H9 (cell line): ENCODE measurements around the gene ARPC5. TPM values are rescaled to one million over a fixed set of nuclear protein-coding genes. Genes with fewer than 3 reads are reported as not detected.

Source experiments
- DNase-seq: peaks from one replicate; pipeline ENCODE4 v3.0.0-alpha.2; 2017
- H2AFZ ChIP-seq: one replicate; pipeline ENCODE4 v1.6.1; 2013; ENCODE audit warnings: mild to moderate bottlenecking, low read length, control low read depth, moderate library complexity
- H2AK5ac ChIP-seq: 2 replicates; pipeline ENCODE4 v1.6.1; 2013; ENCODE audit warnings: low read length, control low read depth, mixed read lengths; ENCODE audit not compliant: insufficient read length
- H2BK120ac ChIP-seq: one replicate; pipeline ENCODE4 v1.6.1; 2013; ENCODE audit warnings: low read depth, mild to moderate bottlenecking, low read length, control low read depth, inconsistent platforms; ENCODE audit not compliant: poor library complexity, severe bottlenecking
- H2BK12ac ChIP-seq: 2 replicates; pipeline ENCODE4 v1.6.1; 2013; ENCODE audit warnings: low read length, control low read depth, mixed read lengths, low read depth; ENCODE audit not compliant: insufficient read length
- H2BK15ac ChIP-seq: 2 replicates; pipeline ENCODE4 v1.6.1; 2013; ENCODE audit warnings: low read depth, low read length, control low read depth
- H2BK20ac ChIP-seq: one replicate; pipeline ENCODE4 v1.6.1; 2013; ENCODE audit warnings: low read depth, mild to moderate bottlenecking, low read length, control low read depth, inconsistent platforms; ENCODE audit not compliant: poor library complexity, severe bottlenecking
- H2BK5ac ChIP-seq: 2 replicates; pipeline ENCODE4 v1.6.1; 2013; ENCODE audit warnings: low read length, control low read depth, mixed read lengths; ENCODE audit not compliant: insufficient read length
- H3K14ac ChIP-seq: 2 replicates; pipeline ENCODE4 v1.6.1; 2013; ENCODE audit warnings: low read length, control low read depth; ENCODE audit not compliant: insufficient read depth
- H3K18ac ChIP-seq: 2 replicates; pipeline ENCODE4 v1.6.1; 2013; ENCODE audit warnings: low read depth, mild to moderate bottlenecking, mixed read lengths, low read length, control low read depth; ENCODE audit not compliant: insufficient read length
- H3K23ac ChIP-seq: 2 replicates; pipeline ENCODE4 v1.6.1; 2013; ENCODE audit warnings: low read length, control low read depth, mixed read lengths, low read depth; ENCODE audit not compliant: insufficient read length
- H3K23me2 ChIP-seq: 2 replicates; pipeline ENCODE4 v1.6.1; 2013; ENCODE audit warnings: low read depth, mild to moderate bottlenecking, mixed read lengths, low read length, control low read depth; ENCODE audit not compliant: insufficient read length, poor library complexity, severe bottlenecking
- H3K27ac ChIP-seq: 2 replicates; pipeline ENCODE4 v1.5.1; 2013; ENCODE audit warnings: low read length, control low read depth, mixed read lengths, low read depth; ENCODE audit not compliant: insufficient read length
- H3K27me3 ChIP-seq: 2 replicates; pipeline ENCODE4 v1.6.1; 2013; ENCODE audit warnings: low read length, control low read depth, inconsistent platforms; ENCODE audit not compliant: insufficient read depth
- H3K4ac ChIP-seq: 2 replicates; pipeline ENCODE4 v1.6.1; 2013; ENCODE audit warnings: low read depth, mild to moderate bottlenecking, control low read depth, inconsistent platforms, low read length, moderate library complexity
- H3K4me1 ChIP-seq: 2 replicates; pipeline ENCODE4 v1.6.1; 2013; ENCODE audit warnings: low read length, control low read depth, inconsistent platforms; ENCODE audit not compliant: insufficient read depth
- H3K4me2 ChIP-seq: 2 replicates; pipeline ENCODE4 v1.6.1; 2013; ENCODE audit warnings: low read length, control low read depth, mixed read lengths; ENCODE audit not compliant: insufficient read length, insufficient read depth
- H3K56ac ChIP-seq: 2 replicates; pipeline ENCODE4 v1.6.1; 2013; ENCODE audit warnings: low read depth, mild to moderate bottlenecking, mixed read lengths, low read length, control low read depth; ENCODE audit not compliant: insufficient read length
- H3K79me1 ChIP-seq: 2 replicates; pipeline ENCODE4 v1.6.1; 2013; ENCODE audit warnings: low read depth, mild to moderate bottlenecking, moderate library complexity, low read length, control low read depth, inconsistent platforms; ENCODE audit not compliant: insufficient read depth, poor library complexity, severe bottlenecking
- H3K79me2 ChIP-seq: 2 replicates; pipeline ENCODE4 v1.6.1; 2013; ENCODE audit warnings: low read length, control low read depth, inconsistent platforms; ENCODE audit not compliant: insufficient read depth
- H3K9ac ChIP-seq: 2 replicates; pipeline ENCODE4 v1.6.1; 2013; ENCODE audit warnings: low read length, control low read depth, mixed read lengths; ENCODE audit not compliant: insufficient read length; ENCODE audit errors: extremely low read depth
- H3K9me3 ChIP-seq: one replicate; pipeline ENCODE4 v1.6.1; 2013; ENCODE audit warnings: low read depth, low read length, inconsistent platforms; ENCODE audit not compliant: control insufficient read depth
- H3T11ph ChIP-seq: one replicate; pipeline ENCODE4 v1.6.1; 2013; ENCODE audit warnings: mild to moderate bottlenecking, low read length, control low read depth, inconsistent platforms
- H4K20me1 ChIP-seq: one replicate; pipeline ENCODE4 v1.6.1; 2013; ENCODE audit not compliant: control insufficient read depth, insufficient read length, insufficient read depth
- H4K5ac ChIP-seq: 2 replicates; pipeline ENCODE4 v1.6.1; 2013; ENCODE audit warnings: low read depth, mild to moderate bottlenecking, mixed read lengths, low read length, control low read depth; ENCODE audit not compliant: insufficient read length
- H4K8ac ChIP-seq: replicated peaks from 2 replicates; pipeline ENCODE4 v1.6.1; 2013; ENCODE audit warnings: low read length, control low read depth, mixed read lengths, low read depth; ENCODE audit not compliant: insufficient read length
- H4K91ac ChIP-seq: 2 replicates; pipeline ENCODE4 v1.6.1; 2013; ENCODE audit warnings: low read depth, mild to moderate bottlenecking, moderate library complexity, mixed read lengths, low read length, control low read depth; ENCODE audit not compliant: insufficient read length
- H3K27ac Mint-ChIP-seq, 3 experiments: 2 replicates in 2 of 3; 3 replicates in 1 of 3; pipeline ENCODE4 v1.8.0; 2020 to 2021; ENCODE audit warnings: mixed read lengths in 3 of 3, mild to moderate bottlenecking in 1 of 3, moderate library complexity in 1 of 3
- H3K27me3 Mint-ChIP-seq: 2 replicates; pipeline ENCODE4 v1.8.0; 2021; ENCODE audit warnings: low read depth, mild to moderate bottlenecking, moderate library complexity, mixed read lengths
- H3K36me3 Mint-ChIP-seq, 3 experiments: 2 replicates in 2 of 3; 3 replicates in 1 of 3; pipeline ENCODE4 v1.8.0; 2020 to 2021; ENCODE audit warnings: low read depth in 3 of 3, mixed read lengths in 3 of 3; ENCODE audit not compliant: insufficient read depth in 1 of 3
- H3K4me1 Mint-ChIP-seq, 2 experiments: 2 replicates each; pipeline ENCODE4 v1.8.0; 2020; ENCODE audit warnings: mixed read lengths in 2 of 2
- H3K4me3 Mint-ChIP-seq, 2 experiments: 2 replicates in 1 of 2; 3 replicates in 1 of 2; pipeline ENCODE4 v1.8.0; 2020 to 2021; ENCODE audit warnings: mild to moderate bottlenecking in 2 of 2, mixed read lengths in 2 of 2, moderate library complexity in 1 of 2
- H3K9me3 Mint-ChIP-seq, 2 experiments: 2 replicates in 1 of 2; 3 replicates in 1 of 2; pipeline ENCODE4 v1.8.0; 2020; ENCODE audit warnings: mild to moderate bottlenecking in 2 of 2, mixed read lengths in 2 of 2, moderate library complexity in 1 of 2
- CTCF ChIP-seq: fragments of 200-600 bp; sonication (generic); conservative IDR thresholded peaks from 3 replicates; pipeline ENCODE4 v1.8.0; 2021; ENCODE audit warnings: antibody characterized with exemption, mild to moderate bottlenecking
- total RNA-seq: library from RNA; stranded (reverse); gene quantifications from 2 replicates; pipeline ENCODE4 v1.2.1, GENCODE V29; 2021

Gene ARPC5
- total RNA-seq, 1 experiment from 2014 or later = 67.7 TPM

- Histone ChIP-seq H3K18ac (no peak overlapping the region), H2AK5ac (no peak overlapping the region), H3K23ac (no peak overlapping the region), H3K14ac (peak overlapping the region; percentile 88; the same call in 1 of the 2 replicates), H2BK12ac (no peak overlapping the region), H3K23me2 (no peaks in the 10 kb centered on the region), H3K27me3 (no peaks in the 10 kb centered on the region), H3K79me2 (no peaks in the 10 kb centered on the region), H2BK20ac (no peak overlapping the region), H4K91ac (no peak overlapping the region), H3K27ac (no peak overlapping the region), H2AFZ (no peak overlapping the region), H2BK120ac (no peak overlapping the region), H3K4ac (no peak overlapping the region), H3K4me2 (no peak overlapping the region), H3T11ph (no peak overlapping the region), H3K56ac (no peak overlapping the region), H4K8ac (no peak overlapping the region), H2BK5ac (no peak overlapping the region), H3K9me3 (no peaks in the 10 kb centered on the region), H3K4me1 (peaks cover 4% of the 10 kb centered on the region; the same call in 1 of the 2 replicates), H2BK15ac (no peak overlapping the region), H3K9ac (no peak overlapping the region), H4K20me1 (no peaks in the 10 kb centered on the region), H4K5ac (no peak overlapping the region), H3K79me1 (no peaks in the 10 kb centered on the region)
- TF ChIP-seq CTCF = no peak
- H3K36me3 Mint-ChIP-seq = no peaks in the 10 kb centered on the region
- peaks cover 36 to 39% of the 10 kb centered on the region in 2 experiments for H3K4me1 Mint-ChIP-seq
- no peak overlapping the region for H3K4me3 Mint-ChIP-seq
- H3K27me3 Mint-ChIP-seq = no peaks in the 10 kb centered on the region
- no peak for DNase-seq
- no peaks in the 10 kb centered on the region for H3K9me3 Mint-ChIP-seq
- no peak overlapping the region; a peak in 1 of 7 replicates for H3K27ac Mint-ChIP-seq
Observed at GRCh38 chr1:183588827-183589226, 46.8 kb downstream of the ARPC5 start.
